ENCODE data around the gene SMIM13.

Gene SMIM13

GRCh38 chr6:11185204-11185842 lies 91.7 kb downstream of the SMIM13 start:
- no peak for TF ChIP-seq REST (IDR thresholded peaks at IDR 0.05; ENCODE audit: low read depth)
- no peak for TF ChIP-seq EP300 (IDR thresholded peaks at IDR 0.05; ENCODE audit: borderline replicate concordance)
- no peak for TF ChIP-seq TEAD4 (IDR thresholded peaks at IDR 0.05)
- no peak for TF ChIP-seq ZBTB7A (IDR thresholded peaks at IDR 0.05; ENCODE audit: low read depth)
- no peak for TF ChIP-seq TCF12 (IDR thresholded peaks at IDR 0.05; ENCODE audit: low read depth)
- TF ChIP-seq EGR1 (IDR thresholded peaks at IDR 0.05) = no peak
- no peak for TF ChIP-seq CREB1 (IDR thresholded peaks at IDR 0.05; ENCODE audit: low read depth)
- no peak for TF ChIP-seq CEBPB (IDR thresholded peaks at IDR 0.05)
- no peak for TF ChIP-seq USF1 (IDR thresholded peaks at IDR 0.05)
- no peak for TF ChIP-seq FOXM1 (IDR thresholded peaks at IDR 0.05; ENCODE audit: borderline replicate concordance, low read depth)
- no peak for TF ChIP-seq NFIC (IDR thresholded peaks at IDR 0.05)
- TF ChIP-seq TAF1 (IDR thresholded peaks at IDR 0.05; ENCODE audit: low read depth) = no peak
- TF ChIP-seq RAD21 (IDR thresholded peaks at IDR 0.05; ENCODE audit: low read depth) = no peak
- no peak; the same call in 1 of the 2 replicates for TF ChIP-seq YY1 (IDR thresholded peaks at IDR 0.05; ENCODE audit: low read depth)
- TF ChIP-seq MAX (IDR thresholded peaks at IDR 0.05) = no peak

GRCh38 chr6:11187301-11187700 lies 93.7 kb downstream of the SMIM13 start:
- no peak for TF ChIP-seq CEBPB (IDR thresholded peaks at IDR 0.05)
- no peak for TF ChIP-seq NFIC (IDR thresholded peaks at IDR 0.05)
- TF ChIP-seq USF1 (IDR thresholded peaks at IDR 0.05) = no peak
- no peak for TF ChIP-seq TEAD4 (IDR thresholded peaks at IDR 0.05)
- TF ChIP-seq MAX (IDR thresholded peaks at IDR 0.05) = no peak
- no peak for TF ChIP-seq RAD21 (IDR thresholded peaks at IDR 0.05; ENCODE audit: low read depth)
- TF ChIP-seq ZBTB7A (IDR thresholded peaks at IDR 0.05; ENCODE audit: low read depth) = no peak

All from Ishikawa (cell line).